ENCODE results near the gene SEMA6B.

Gene SEMA6B, protein sequence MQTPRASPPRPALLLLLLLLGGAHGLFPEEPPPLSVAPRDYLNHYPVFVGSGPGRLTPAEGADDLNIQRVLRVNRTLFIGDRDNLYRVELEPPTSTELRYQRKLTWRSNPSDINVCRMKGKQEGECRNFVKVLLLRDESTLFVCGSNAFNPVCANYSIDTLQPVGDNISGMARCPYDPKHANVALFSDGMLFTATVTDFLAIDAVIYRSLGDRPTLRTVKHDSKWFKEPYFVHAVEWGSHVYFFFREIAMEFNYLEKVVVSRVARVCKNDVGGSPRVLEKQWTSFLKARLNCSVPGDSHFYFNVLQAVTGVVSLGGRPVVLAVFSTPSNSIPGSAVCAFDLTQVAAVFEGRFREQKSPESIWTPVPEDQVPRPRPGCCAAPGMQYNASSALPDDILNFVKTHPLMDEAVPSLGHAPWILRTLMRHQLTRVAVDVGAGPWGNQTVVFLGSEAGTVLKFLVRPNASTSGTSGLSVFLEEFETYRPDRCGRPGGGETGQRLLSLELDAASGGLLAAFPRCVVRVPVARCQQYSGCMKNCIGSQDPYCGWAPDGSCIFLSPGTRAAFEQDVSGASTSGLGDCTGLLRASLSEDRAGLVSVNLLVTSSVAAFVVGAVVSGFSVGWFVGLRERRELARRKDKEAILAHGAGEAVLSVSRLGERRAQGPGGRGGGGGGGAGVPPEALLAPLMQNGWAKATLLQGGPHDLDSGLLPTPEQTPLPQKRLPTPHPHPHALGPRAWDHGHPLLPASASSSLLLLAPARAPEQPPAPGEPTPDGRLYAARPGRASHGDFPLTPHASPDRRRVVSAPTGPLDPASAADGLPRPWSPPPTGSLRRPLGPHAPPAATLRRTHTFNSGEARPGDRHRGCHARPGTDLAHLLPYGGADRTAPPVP

GRCh38 chr19:4559569-4559968 lies at the start of gene SEMA6B:
TSS of gene SEMA6B (minus strand) at chr19:4559684. CDS start at chr19:4558457, 1,227 bp downstream.
- TF ChIP-seq, protein P1, sequence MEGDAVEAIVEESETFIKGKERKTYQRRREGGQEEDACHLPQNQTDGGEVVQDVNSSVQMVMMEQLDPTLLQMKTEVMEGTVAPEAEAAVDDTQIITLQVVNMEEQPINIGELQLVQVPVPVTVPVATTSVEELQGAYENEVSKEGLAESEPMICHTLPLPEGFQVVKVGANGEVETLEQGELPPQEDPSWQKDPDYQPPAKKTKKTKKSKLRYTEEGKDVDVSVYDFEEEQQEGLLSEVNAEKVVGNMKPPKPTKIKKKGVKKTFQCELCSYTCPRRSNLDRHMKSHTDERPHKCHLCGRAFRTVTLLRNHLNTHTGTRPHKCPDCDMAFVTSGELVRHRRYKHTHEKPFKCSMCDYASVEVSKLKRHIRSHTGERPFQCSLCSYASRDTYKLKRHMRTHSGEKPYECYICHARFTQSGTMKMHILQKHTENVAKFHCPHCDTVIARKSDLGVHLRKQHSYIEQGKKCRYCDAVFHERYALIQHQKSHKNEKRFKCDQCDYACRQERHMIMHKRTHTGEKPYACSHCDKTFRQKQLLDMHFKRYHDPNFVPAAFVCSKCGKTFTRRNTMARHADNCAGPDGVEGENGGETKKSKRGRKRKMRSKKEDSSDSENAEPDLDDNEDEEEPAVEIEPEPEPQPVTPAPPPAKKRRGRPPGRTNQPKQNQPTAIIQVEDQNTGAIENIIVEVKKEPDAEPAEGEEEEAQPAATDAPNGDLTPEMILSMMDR (IDR thresholded peaks at IDR 0.05; ENCODE audit: insufficient read depth, low read length, poor library complexity, severe bottlenecking) = no peak
- TF ChIP-seq EZH2phosphoT487 (conservative IDR thresholded peaks at IDR 0.05; ENCODE audit: low read length) = no peak
- Histone ChIP-seq H3K4me2 (ENCODE audit: low read depth, low read length, poor library complexity, severe bottlenecking) (no peak within 1 kb of the TSS), H2AFZ (ENCODE audit: low read depth, low read length, severe bottlenecking) (no peak within 1 kb of the TSS), H3K36me3 (ENCODE audit: low read length) (no peaks in the 10 kb centered on the region), H4K20me1 (ENCODE audit: low read depth, low read length) (no peaks in the 10 kb centered on the region), H3K27me3 (ENCODE audit: low read length) (no peaks in the 10 kb centered on the region), H3K9ac (ENCODE audit: low read length) (no peak within 1 kb of the TSS), H3K4me3 (ENCODE audit: insufficient read depth, low read length, poor library complexity, severe bottlenecking) (no peak within 1 kb of the TSS), H3K9me3 (ENCODE audit: insufficient read depth, low read length) (no peaks in the 10 kb centered on the region), H3K79me2 (ENCODE audit: insufficient read depth, low read length) (no peaks in the 10 kb centered on the region), H3K9me2 (replicated peaks; ENCODE audit: insufficient read depth, low read length) (no peaks in the 10 kb centered on the region), H3K27ac (ENCODE audit: low read depth, low read length) (no peak within 1 kb of the TSS), H3F3A (ENCODE audit: insufficient read depth) (no peaks in the 10 kb centered on the region)

DNA sequence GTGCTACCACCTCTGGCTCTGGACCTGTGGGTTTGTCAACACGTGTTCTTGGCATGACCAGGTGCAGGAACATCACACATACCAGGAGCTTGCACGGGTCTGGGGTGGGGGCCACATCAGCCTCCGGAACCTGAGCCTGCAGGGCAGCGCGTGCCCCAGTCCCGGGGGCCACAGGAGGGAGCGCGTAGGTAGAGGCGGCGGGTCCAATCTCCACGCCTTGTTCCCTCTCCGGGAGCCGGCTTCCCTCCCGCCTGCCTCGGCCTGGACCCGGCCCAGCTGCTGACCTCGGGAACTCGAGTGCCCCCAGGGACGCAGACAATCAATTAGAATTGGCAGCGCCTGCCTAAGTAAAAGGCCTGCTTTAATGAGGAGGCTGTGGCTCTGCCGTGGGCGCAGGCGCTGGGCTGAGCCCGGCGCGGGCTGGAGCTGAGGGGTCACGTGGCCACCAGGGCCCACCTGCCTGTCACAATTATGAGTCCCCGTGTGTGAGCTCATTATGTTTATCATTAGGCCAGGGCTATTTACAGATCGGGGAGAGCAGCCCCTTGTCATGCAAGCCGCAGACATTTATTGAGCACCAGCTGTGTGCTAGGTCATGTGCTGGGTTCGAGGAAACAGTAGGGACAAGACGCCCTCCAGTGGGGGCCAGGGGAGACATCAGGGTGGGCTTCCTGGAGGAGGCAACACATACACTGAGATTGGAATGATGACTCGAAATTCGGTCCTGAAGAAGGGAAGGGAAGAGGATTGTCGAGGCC lies 47.6 kb upstream of the SEMA6B start:
- Histone ChIP-seq H3K36me3 (ENCODE audit: low read length) (no peaks in the 10 kb centered on the region), H4K20me1 (ENCODE audit: low read depth, low read length) (no peaks in the 10 kb centered on the region), H3K4me3 (ENCODE audit: insufficient read depth, low read length, poor library complexity, severe bottlenecking) (no peak overlapping the region), H2AFZ (ENCODE audit: low read depth, low read length, severe bottlenecking) (no peak overlapping the region), H3K79me2 (ENCODE audit: insufficient read depth, low read length) (no peaks in the 10 kb centered on the region), H3F3A (ENCODE audit: insufficient read depth) (no peaks in the 10 kb centered on the region), H3K9ac (ENCODE audit: low read length) (no peak overlapping the region), H3K9me3 (ENCODE audit: insufficient read depth, low read length) (no peaks in the 10 kb centered on the region), H3K9me2 (replicated peaks; ENCODE audit: insufficient read depth, low read length) (no peaks in the 10 kb centered on the region), H3K27me3 (ENCODE audit: low read length) (no peaks in the 10 kb centered on the region), H3K4me2 (ENCODE audit: low read depth, low read length, poor library complexity, severe bottlenecking) (no peak overlapping the region), H3K27ac (ENCODE audit: low read depth, low read length) (no peak overlapping the region)
- no peak for TF ChIP-seq EZH2phosphoT487 (conservative IDR thresholded peaks at IDR 0.05; ENCODE audit: low read length)
- TF ChIP-seq, protein P1 (IDR thresholded peaks at IDR 0.05; ENCODE audit: insufficient read depth, low read length, poor library complexity, severe bottlenecking) = no peak

GRCh38 chr19:4606181-4606580 lies 46.7 kb upstream of the SEMA6B start:
- H3F3A ChIP-seq (ENCODE audit: insufficient read depth) = no peaks in the 10 kb centered on the region
- H3K4me3 ChIP-seq (ENCODE audit: insufficient read depth, low read length, poor library complexity, severe bottlenecking) = no peak overlapping the region
- H3K9ac ChIP-seq (ENCODE audit: low read length) = no peak overlapping the region
- H3K9me2 ChIP-seq (replicated peaks; ENCODE audit: insufficient read depth, low read length) = no peaks in the 10 kb centered on the region
- no peaks in the 10 kb centered on the region for H3K79me2 ChIP-seq (ENCODE audit: insufficient read depth, low read length)
- H3K9me3 ChIP-seq (ENCODE audit: insufficient read depth, low read length) = no peaks in the 10 kb centered on the region
- H3K27me3 ChIP-seq (ENCODE audit: low read length) = no peaks in the 10 kb centered on the region
- H4K20me1 ChIP-seq (ENCODE audit: low read depth, low read length) = no peaks in the 10 kb centered on the region
- H3K27ac ChIP-seq (ENCODE audit: low read depth, low read length) = no peak overlapping the region
- no peaks in the 10 kb centered on the region for H3K36me3 ChIP-seq (ENCODE audit: low read length)
- TF ChIP-seq EZH2phosphoT487 (conservative IDR thresholded peaks at IDR 0.05; ENCODE audit: low read length) = no peak
- TF ChIP-seq, protein P1 (IDR thresholded peaks at IDR 0.05; ENCODE audit: insufficient read depth, low read length, poor library complexity, severe bottlenecking) = no peak
- no peak overlapping the region for H3K4me2 ChIP-seq (ENCODE audit: low read depth, low read length, poor library complexity, severe bottlenecking)
- no peak overlapping the region for H2AFZ ChIP-seq (ENCODE audit: low read depth, low read length, severe bottlenecking)
